NCI-H2196 treated with DMSO at 0.1 percent for 48 hours (cell line): ENCODE measurements around the gene METRNL.
A peak's percentile ranks its signal among the peaks of the same experiment; 100 is the strongest.
"Not testable (repeated sequence)": the region's sequence is repeated elsewhere in the genome, so short reads cannot be mapped to it uniquely, and the experiment has no call there.

Source experiments
- DNase-seq: peaks from one replicate; lab custom pipeline; 2025; ENCODE audit not compliant: unreplicated experiment; lab: John Stamatoyannopoulos, UW

Gene METRNL

DNA sequence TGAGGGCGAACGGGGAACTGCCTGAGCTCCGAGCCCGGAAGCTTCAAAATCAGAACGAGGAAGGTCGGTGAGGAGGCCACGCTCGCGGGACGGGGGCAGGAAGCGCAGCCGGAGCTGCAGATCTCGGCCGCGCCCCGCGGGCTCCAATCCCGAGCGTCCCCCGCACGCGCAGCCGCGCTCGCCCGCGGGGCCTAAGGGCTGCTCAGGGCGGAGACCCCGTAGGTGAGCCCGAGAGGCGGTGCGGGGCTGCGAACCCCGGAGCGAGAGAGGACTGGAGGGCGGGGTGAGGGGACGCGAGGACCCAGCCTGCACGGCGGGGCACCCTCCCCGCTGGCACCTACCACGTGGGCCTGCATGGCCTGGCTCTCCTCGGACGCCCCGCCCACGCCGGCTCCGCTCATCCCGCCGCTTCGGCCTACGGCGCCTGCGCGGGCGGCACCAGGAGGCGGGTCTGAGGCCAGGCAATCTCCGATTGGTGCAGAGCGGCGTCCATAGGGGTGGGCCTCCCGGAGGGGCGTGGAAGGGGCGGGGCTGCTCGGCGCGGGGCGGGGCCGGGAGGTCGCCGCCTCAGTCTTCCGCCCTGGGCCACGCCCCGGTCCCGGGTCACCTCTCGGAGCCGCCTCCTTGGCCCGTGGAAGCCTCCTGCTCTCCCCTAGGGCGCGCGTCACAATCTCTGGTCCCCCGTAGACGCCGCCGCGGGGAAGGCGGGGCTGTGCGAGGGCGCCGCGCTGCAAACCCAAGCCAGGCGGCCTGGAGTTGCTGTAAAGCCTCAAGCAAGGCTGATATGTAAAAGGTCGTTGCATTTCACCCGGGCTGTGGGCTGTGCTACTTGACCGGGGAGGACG is 27.8 kb upstream of the METRNL start:
- DNase-seq = peak; percentile 100

DNA sequence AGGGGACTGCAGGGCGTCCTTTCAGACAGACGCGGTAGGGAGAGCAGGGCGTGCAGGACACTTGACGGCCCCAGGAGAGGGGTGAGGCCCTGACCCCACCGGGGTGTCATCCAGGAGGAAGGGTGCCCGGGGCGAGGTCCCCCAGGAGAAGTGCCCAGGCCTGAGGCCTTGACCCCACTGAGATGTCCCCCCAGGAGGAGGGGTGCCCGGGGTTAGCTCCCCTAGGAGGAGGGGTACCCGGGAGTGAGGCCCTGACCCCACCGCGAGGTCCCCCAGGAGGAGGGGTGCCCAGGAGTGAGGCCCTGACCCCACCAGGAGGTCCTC is 27.2 kb upstream of the METRNL start:
- DNase-seq = no peak

DNA sequence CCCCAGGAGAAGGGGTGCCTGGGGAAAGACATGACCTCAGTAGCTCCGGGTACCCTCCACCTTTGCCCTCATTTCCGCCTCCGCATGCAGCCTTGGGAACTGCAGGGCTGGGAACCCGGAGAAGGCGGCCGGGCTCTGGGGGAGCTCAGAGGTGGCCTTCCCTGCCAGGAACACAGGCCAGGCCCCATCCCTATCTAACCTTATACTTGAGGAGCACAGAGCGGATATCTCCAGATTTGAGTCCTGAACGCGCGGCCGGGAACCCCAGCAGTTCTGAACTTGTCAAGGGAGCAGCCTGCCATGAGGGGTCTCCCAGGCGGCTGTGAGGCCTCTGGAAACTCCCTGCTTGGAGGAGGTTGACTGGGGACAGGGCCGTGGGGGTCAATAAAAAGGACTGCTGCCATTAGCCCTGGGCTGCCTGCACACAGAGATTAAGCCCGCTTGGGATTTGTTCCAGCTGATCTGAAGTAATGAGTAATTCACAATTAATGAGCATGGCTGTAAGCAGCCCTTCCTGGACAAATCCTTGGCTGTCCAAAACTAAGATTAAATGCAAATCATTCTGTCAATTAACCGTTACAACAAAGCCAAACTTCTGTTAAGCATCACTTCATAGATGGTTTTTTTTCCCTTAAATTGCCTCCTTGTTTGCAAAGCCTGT is 26.3 kb upstream of the METRNL start:
- DNase-seq = no peak

DNA sequence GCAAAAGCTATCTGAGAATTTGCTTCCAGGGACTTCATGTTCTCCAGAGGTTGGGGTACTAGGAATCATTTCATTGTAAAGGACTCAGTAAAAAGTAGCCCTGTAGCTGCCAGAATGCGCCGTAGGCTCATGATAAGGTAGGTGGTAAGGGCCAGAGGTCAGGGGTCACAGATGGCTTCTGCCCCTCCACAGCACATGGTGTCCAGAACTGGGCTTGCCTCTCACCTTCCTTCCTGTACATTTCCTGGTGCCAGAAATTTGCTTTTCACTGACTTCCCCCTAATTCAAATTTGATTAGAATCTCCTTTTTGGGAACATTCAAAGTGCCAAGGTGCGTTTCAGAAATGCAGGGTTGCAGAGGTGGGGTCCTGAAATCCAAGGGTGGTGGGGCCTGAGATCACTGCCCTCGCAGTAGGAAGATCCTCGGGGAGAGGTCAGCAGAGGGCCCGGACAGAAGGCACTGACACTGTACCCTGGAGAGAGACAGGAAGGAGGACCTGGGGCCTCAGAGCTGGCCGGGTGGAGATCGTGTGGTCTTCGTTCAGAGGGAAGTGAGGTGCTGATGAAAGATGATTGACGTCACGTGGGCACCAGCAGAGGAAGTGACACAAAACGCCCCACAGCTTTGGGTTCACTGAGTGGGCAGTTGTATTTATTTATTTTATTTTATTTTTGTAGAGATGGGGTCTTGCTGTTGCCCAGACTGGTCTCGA is 25.5 kb upstream of the METRNL start:
- DNase-seq = no peak

DNA sequence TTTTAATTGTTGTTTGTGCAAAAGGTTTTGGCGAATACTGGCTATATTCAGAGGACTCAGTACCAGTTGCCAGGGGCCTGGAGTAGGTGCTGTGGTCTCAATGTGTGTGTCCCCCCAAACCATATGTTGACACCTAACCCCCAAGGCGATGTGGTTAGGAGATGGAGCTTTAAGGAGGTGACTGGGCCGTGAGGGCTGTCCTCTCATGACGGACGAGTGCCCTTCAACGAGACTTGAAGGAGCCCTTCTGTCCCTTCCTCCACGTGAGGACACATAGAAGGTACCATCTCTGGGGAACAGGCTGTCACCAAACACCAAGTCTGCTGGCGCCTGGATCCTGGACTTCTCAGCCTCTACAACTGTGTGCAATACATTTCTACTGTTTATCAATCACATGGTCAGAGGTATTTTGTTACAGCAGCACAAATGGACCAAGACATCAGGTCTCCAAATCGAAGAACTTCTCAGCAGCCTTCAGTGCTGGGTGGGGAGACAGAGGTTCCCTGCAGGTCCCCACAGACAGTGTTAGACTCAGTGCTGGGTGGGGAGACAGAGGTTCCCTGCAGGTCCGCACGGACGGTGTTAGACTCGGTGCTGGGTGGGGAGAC is 24.8 kb upstream of the METRNL start:
- no peak for DNase-seq

DNA sequence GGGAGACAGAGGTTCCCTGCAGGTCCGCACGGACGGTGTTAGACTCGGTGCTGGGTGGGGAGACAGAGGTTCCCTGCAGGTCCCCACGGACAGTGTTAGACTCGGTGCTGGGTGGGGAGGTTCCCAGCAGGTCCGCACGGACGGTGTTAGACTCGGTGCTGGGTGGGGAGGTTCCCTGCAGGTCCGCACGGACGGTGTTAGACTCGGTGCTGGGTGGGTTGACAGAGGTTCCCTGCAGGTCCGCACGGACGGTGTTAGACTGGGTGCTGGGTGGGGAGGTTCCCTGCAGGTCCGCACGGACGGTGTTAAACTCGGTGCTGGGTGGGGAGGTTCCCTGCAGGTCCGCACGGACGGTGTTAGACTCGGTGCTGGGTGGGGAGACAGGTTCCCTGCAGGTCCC is 24.2 kb upstream of the METRNL start:
- not testable (repeated sequence) for DNase-seq

DNA sequence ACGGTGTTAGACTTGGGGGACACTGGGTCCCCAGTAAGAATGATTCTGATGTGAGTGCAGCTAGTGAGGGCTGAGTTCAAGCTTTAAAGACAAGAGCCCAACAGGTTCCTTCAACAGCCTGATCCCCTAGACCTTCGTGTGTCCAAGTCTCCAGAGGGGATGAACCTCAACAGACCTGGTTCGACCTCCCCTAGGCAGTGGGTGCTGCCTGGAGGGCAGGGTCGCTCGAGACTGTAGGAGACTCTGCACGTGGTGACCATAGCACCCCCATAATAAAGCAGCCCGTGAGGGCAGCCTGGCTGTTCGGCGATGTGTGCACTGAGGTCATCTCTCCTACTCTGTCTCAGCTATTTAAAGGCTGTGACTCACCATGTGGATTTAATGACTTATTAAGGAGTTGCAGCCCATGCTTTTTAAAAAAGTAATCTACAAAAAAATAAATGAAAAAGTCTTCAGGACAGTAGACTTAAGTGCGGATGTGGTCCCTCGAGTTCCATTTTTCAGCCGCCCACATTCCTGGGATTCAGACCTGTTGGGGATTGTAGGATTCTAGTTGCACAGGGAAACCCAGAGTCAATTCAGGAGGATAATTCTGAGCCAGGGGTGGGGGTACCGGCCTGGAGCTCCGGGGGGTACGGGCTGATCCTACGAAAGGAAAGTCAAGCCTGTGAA is 23.4 kb upstream of the METRNL start:
- no peak for DNase-seq

DNA sequence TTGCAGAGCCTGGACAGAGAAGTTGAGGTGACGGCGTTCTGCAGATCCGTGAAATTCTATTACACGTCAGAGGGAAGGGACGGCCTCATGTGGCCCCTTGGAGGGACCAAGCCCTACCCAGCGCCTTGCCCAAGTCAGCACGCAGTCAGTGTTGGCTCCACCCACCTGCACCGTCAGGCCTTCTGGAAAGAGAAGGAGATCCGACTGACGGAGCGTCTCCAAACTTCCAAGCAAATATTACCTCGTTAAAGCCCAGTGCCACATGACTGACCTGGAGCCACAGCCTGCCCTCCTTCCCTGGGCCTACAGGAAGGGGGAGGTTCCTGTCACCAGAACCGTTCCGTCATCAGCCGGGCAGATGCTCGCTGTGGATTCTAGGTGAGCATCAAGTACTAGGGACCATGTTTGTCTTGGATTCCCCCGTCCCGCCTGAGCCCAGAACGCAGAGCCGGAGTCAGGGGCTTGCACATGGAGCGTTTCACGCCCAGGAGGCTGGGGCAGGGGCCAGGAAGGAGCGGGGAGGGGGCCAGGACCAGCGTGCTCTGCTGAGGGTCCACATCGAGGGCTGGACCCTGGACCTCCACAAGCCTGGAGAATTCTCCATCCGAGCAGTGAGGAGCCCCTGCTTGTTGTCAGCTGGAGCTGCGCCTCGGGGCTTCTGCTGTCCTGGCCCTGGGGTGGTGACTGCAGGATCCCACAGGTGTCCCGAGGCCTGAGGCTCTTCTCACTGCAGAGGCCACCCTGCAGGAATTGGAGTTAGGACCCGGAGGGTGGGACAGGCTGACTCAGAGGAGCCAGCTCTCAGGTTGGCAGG is 22.6 kb upstream of the METRNL start:
- no peak for DNase-seq

DNA sequence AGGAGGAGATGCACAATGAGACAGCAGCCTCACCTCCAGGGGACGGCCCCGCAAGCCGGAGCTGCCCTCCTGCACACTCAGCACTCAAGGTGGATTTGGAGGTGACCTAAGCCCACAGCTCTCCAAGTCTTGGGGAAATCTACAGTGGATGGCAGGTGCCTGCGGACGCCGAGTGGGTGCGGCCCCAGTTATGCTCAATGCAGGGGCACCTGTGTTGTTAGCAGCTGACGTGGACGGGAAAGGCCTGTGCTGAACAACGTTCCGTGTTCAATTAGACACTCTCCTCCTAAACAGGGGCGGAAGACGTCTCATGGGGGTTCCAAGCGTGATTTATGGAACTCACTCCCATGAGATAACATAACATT is 22.0 kb upstream of the METRNL start:
- DNase-seq = no peak

DNA sequence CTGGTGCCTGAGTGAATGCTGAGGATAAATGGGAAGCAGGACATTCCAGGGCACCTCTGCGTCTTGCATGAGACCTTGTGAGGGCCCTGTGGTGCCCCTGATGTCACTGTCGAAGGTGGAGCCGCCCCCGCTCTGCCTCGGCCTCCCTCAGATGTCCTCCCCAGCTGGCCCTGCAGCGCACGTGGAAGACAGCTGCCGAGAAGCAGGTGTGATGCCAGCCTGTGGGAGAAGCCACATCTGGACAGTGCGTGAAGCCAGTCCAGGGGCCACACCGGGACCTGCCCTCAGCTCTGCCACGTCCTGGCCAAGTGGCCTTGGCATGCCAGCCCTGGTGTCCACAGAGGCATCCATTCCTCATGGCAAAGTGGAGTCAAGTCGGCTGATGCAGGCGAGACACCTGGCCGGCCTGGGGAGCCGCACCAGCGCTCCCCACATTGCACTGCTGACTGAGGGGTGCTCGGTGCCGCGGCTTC is 21.6 kb upstream of the METRNL start:
- DNase-seq = no peak

DNA sequence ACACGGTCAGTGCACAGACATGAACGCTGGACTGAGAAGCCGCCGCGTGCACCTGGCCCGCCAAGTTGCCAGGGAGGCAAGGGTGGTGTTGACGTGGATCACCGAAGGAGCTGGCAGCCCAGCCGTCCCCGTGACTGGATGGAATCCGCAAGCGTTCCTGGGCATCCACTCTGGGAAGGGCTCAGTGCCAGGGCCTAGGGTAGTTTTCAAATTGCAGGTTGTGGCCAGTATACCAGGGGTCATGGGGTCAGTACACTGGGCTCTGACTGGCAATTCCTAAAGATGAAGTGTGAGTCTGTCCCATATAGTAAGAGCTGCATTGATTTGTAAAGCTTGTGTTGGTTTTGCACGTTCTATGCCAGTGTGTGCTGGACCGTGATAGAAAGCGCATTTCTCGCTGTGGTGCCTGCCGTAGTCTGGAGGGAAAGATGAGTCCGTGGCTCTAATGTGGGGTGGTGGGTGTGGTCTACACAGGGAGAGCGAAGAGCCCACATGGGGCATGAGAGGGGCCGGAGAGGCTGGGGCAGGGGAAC is 21.1 kb upstream of the METRNL start:
- DNase-seq = no peak

DNA sequence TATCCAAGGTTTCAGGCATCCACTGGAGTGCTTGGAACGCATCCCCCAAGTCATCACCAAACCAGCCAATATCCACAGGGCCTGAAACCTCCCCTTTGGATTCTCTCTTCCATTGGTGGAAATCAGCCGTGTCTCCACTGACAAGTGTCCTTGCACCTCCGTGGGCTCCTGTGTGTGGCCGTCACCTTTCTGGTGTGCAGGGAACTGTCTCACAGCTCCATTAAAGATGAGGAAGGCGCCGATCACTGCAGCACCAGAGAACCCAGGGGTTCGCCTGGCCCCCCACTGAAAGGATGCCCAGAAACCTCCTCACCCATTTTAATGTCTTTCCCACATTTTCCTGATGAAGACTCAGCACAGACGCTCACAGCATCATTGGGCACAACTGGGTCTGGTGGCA is 17.8 kb upstream of the METRNL start:
- DNase-seq = no peak

DNA sequence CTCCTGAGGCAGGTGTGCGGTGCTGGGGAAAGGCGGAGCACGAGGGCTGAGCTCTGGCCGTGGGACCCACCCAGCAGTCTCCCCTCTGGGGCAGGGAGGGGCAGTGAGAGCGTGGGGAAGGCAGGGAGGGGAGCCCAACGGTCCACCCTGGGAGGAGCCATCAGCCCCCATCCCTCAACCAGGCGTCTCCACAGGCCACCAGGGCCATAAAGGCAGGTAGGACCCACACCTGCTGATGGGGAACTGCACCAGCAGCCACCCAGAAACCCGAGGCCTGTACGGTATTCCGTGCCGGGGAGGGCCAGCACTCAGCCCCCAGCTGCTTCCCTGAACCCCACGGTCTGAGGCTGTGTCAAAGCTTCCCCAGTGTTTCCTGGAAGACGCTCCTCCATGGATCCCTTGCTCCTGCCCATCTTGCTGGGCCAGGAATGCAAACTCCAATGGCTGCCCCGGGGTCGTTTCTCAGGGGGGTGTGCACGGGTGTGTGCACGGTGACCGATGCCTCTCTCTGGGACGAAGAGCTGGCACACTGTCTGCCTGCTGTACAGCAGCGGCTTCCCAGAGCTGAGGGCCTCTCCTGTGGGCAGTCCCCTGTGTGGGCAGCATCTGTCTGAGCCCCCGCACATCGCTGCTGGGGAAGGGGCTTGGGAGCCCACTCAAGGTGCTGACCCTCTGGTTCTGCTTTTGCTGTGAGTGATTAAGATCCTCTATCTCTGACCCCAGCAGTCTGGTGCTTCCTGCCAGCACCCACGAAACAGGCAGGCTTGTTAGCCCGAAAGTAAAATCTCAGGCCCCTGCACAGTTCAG is 17.2 kb upstream of the METRNL start:
- DNase-seq = no peak

DNA sequence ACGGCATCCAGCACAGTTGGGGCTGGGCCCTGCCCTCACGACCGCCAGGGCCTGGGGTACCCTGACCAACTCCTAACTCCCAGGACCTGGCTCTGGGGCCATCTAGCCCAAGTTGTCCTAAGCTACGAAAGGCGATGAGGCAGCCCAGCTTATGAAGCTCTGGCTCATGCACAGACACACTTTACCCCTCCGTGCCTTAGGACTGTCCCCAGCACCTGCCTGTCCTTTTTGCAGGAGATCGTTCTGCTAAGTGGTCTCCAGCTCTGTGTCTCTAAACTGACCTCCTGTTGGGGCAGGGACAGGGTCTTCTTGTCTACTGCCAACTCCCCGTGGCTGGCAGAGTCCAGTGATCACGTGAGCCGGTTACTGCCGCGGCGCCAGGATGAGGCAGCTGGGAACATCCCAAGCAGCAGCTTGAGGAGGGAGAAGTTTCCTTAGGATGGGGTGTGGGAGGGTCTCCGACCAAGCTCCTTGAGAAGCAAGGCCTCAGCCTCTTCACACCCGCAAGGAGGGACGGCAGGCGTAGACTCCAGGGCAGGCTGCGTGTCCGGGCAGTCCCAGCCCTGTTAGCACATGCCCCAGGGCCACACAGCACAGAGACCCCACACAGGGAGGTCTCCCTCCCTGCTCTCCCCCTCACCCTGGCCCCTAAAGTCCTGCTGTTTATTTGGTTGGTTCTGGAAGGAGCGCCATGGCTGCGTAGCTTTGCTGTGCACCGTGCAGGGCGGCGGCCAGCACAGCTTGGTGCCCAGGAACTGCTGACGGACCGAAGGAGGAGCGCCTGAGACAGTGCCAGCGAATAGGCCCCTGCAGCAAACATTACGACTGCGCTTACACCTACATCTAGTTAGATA is 16.4 kb upstream of the METRNL start:
- no peak for DNase-seq

DNA sequence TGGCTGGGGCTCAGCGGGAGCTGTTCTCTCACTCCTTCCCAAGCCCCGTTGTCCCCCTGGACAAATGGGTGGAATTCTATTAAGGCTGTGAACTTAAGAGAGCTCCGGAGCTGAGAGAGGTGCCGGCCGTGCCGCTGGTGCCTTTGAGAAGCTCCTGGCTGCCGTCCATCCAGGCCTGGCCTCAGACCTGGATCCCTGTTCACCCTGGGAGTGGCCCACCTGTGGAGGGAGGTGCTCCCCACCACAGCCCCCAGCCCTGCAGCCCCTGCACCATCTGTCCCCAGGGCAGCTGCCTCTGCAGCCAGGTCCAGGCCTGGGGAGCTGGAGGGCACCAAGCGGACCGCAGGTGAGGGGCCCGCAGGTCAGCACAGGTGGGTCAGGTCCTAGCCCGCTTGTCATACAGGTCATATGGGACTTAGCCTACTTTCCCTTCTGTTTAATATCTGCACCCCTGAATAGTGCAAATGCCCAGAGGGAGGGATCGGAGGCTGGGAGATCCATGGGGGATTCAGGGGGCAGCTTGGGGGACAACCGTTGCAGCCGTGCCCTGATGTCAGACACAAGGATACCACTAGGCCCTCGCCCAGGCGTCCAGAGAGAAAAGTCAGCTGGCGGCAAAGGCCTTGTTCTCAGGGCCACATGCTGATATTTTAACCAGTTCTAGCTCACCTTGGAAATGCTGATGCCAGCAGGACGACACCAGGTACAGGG is 15.2 kb upstream of the METRNL start:
- DNase-seq = no peak

DNA sequence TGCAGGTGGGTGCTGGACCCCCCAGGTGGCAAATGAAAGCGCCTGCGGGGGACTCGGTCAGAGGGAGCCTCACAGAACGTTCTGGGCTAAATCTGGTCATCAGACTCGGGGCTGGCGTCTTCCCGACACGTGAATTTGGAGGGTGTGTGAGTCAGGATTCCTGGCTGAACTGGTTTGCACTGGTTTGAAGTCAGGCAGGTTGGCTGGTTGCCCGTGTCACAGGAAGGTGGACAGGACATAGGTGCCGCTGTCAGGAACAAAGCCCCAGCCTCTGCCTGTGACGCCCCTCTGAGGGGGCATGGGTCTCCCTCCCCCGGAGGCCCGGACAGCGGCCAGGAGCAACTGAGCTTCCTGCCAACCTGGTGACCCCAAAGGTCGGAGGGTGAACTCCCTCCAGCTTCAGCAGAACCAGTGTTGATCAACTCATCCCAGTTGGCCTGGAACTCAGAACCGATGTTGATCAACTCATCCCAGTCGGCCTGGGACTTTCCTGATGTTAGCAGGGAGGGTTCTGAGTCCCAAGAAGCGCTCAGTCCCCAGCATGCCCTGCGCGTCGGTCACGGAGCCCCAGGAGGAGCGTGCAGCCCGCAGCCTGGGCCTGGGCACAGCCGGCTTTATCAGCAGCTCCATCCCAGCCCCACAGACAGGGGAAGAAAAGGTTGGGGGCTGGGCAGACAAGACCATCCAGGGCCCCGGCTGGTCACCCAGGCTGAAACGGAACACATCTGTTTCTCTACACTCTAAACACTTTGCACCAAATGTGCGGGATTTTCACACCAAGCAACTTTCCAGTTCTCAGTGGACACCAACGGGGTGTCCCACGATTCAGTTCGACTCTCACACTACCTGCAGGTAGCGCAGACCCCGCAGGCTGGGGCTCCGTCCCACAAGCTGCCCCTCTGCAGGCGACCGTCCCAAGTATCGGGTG is 14.4 kb upstream of the METRNL start:
- DNase-seq = no peak
